Keratinocyte (primary cell): ENCODE measurements around the gene CLEC16A. TPM values are rescaled to one million over a fixed set of nuclear protein-coding genes. Genes with fewer than 3 reads are reported as not detected.

ENCODE experiments used
- DNase-seq: peaks from one replicate; pipeline ENCODE4 v3.0.0-alpha.2; 2011; ENCODE audit warnings: low read depth, missing footprints, low spot score
- FAIRE-seq: peaks from 2 replicates; lab custom pipeline; 2011; peaks lifted over from hg19 to GRCh38; lab: Jason Lieb, UNC
- H2AFZ ChIP-seq: 2 replicates; pipeline ENCODE4 v1.6.0; 2012; ENCODE audit warnings: low read length, control low read depth, inconsistent platforms; ENCODE audit not compliant: control insufficient read depth
- H3K27ac ChIP-seq: 2 replicates; pipeline ENCODE4 v1.5.1; 2011; ENCODE audit warnings: low read length; ENCODE audit not compliant: control insufficient read depth, insufficient read depth
- H3K27me3 ChIP-seq: 3 replicates; pipeline ENCODE4 v1.6.0; 2011; ENCODE audit warnings: low read length; ENCODE audit not compliant: control insufficient read depth, insufficient read depth; ENCODE audit errors: extremely low read depth
- H3K36me3 ChIP-seq, 2 experiments: 2 replicates in 1 of 2; 3 replicates in 1 of 2; pipeline ENCODE4 v1.5.1; 2011; ENCODE audit warnings: low read length in 2 of 2, mild to moderate bottlenecking in 1 of 2; ENCODE audit not compliant: control insufficient read depth in 2 of 2, insufficient read depth in 2 of 2; ENCODE audit errors: extremely low read depth in 1 of 2
- H3K4me1 ChIP-seq: 3 replicates; pipeline ENCODE4 v1.5.1; 2011; ENCODE audit warnings: low read length; ENCODE audit not compliant: control insufficient read depth, insufficient read depth; ENCODE audit errors: extremely low read depth
- H3K4me2 ChIP-seq: 3 replicates; pipeline ENCODE4 v1.6.0; 2011; ENCODE audit warnings: low read depth, low read length; ENCODE audit not compliant: control insufficient read depth, insufficient read depth; ENCODE audit errors: extremely low read depth
- H3K4me3 ChIP-seq, 3 experiments: fragments of 200-600 bp in 1 of 3; sonication (generic) in 1 of 3; 2 replicates in 2 of 3; 3 replicates in 1 of 3; pipeline ENCODE4 v1.5.1; 2011 to 2016; ENCODE audit warnings: low read length in 3 of 3, mild to moderate bottlenecking in 3 of 3, control low read depth in 2 of 3, inconsistent platforms in 1 of 3, low read depth in 1 of 3, mixed read lengths in 1 of 3, mixed run types in 1 of 3, moderate library complexity in 1 of 3; ENCODE audit not compliant: control insufficient read depth in 2 of 3, insufficient read depth in 2 of 3; ENCODE audit errors: extremely low read depth in 1 of 3
- H3K79me2 ChIP-seq: 2 replicates; pipeline ENCODE4 v1.6.0; 2012; ENCODE audit warnings: low read length; ENCODE audit not compliant: control insufficient read depth, insufficient read depth
- H3K9ac ChIP-seq: 3 replicates; pipeline ENCODE4 v1.6.0; 2011; ENCODE audit warnings: low read length; ENCODE audit not compliant: control insufficient read depth, insufficient read depth; ENCODE audit errors: extremely low read depth
- H3K9me1 ChIP-seq: 3 replicates; pipeline ENCODE4 v1.6.0; 2011; ENCODE audit warnings: low read length; ENCODE audit not compliant: control insufficient read depth, insufficient read depth; ENCODE audit errors: extremely low read depth
- H3K9me3 ChIP-seq: 2 replicates; pipeline ENCODE4 v1.5.1; 2012; ENCODE audit warnings: low read depth, low read length; ENCODE audit not compliant: control insufficient read depth
- H4K20me1 ChIP-seq: 3 replicates; pipeline ENCODE4 v1.6.0; 2011; ENCODE audit warnings: low read length; ENCODE audit not compliant: control insufficient read depth, insufficient read depth; ENCODE audit errors: extremely low read depth
- EZH2 ChIP-seq: IDR thresholded peaks from one replicate; pipeline ENCODE4 v1.6.1; 2012; ENCODE audit warnings: inconsistent platforms, mild to moderate bottlenecking, low read length, moderate library complexity
- dilution Hi-C: fragments of 300-500 bp; cut with MboI; formaldehyde crosslinking; loops from one replicate; pipeline ENCODE4 v1.7.0; 2020; ENCODE audit warnings: low sequenced_read_pairs; ENCODE audit not compliant: extremely low pct_ligation_motif_present
- polyA plus RNA-seq, 5 experiments: library from polyadenylated mRNA; depleted of rRNA in 3 of 5; stranded (reverse) in 3 of 5; stranded (forward) in 1 of 5; unstranded in 1 of 5; fragments of >200 nt; gene quantifications; 1 replicate in 1 of 5; 2 replicates in 3 of 5; 3 replicates in 1 of 5; pipeline versions ENCODE4 v1.2.1 to v1.2.3, GENCODE V29; 2011 to 2012; ENCODE audit warnings: missing spikeins in 2 of 5, low read depth in 1 of 5, low replicate concordance in 1 of 5
- TF ChIP-seq, protein P1 (sequence below), 3 experiments: IDR thresholded peaks in 1 of 3; conservative IDR thresholded peaks in 1 of 3; optimal IDR thresholded peaks in 1 of 3; 2 replicates in 2 of 3; 3 replicates in 1 of 3; pipeline versions ENCODE3 to v1.5.1; 2011; ENCODE audit warnings: low read length in 3 of 3, mild to moderate bottlenecking in 3 of 3, moderate library complexity in 2 of 3, control low read depth in 1 of 3, inconsistent platforms in 1 of 3; ENCODE audit not compliant: insufficient read depth in 2 of 3; ENCODE audit errors: extremely low read depth in 1 of 3

CLEC16A gene
- polyA plus RNA-seq, 1 donor (not counting 4 experiments of a cell fraction or from before 2014, with no cell fraction given), result 9.5 TPM

DNA sequence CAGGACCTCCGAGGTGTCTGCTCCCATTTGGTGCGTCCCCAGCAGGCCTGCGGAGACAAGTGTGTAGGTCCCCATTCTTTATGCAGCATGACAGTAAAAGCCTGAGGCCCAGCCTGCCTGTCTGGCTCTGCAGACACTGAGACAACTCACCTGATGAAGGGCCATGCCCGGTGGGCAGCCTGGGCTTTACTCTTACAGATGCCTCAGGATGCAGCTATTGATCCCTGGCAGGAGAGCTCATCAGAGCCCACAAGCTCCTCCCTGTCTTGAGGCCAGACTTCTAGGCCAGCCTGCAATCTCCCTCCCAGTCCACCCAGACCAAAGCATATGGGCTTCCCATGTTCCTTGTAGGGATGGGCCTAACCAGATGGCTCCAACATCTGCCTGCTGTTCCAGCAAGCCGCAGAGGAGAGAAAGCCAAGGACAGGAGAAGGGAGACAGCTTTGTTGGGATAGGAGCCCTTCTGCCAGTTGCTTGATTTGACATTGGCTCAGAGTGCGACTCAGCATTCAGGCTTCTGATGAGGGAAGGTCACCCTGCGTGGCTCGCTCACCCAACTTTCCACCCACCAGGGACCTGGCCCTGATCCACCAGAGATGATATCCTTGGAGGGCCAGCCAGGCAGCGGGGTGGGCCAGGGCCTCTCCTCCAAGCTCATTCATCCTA, 224.2 kb downstream of the CLEC16A start:
- H3K4me2 ChIP-seq, result no peak overlapping the region
- H3K4me3 ChIP-seq, result no peak overlapping the region
- H3K79me2 ChIP-seq, result no peaks in the 10 kb centered on the region
- DNase-seq (no peak), FAIRE-seq (no peak)
- no peak overlapping the region for H3K9ac ChIP-seq
- no peaks in the 10 kb centered on the region for H4K20me1 ChIP-seq
- H3K36me3 ChIP-seq, result peaks cover 7 to 12% of the 10 kb centered on the region in 2 experiments
- no peaks in the 10 kb centered on the region for H3K27me3 ChIP-seq
- no peak for TF ChIP-seq EZH2
- TF ChIP-seq, protein P1, sequence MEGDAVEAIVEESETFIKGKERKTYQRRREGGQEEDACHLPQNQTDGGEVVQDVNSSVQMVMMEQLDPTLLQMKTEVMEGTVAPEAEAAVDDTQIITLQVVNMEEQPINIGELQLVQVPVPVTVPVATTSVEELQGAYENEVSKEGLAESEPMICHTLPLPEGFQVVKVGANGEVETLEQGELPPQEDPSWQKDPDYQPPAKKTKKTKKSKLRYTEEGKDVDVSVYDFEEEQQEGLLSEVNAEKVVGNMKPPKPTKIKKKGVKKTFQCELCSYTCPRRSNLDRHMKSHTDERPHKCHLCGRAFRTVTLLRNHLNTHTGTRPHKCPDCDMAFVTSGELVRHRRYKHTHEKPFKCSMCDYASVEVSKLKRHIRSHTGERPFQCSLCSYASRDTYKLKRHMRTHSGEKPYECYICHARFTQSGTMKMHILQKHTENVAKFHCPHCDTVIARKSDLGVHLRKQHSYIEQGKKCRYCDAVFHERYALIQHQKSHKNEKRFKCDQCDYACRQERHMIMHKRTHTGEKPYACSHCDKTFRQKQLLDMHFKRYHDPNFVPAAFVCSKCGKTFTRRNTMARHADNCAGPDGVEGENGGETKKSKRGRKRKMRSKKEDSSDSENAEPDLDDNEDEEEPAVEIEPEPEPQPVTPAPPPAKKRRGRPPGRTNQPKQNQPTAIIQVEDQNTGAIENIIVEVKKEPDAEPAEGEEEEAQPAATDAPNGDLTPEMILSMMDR (optimal IDR thresholded peaks at IDR 0.05 in 1 of 3, IDR thresholded peaks at IDR 0.05 in 1 of 3, conservative IDR thresholded peaks at IDR 0.05 in 1 of 3; ENCODE audit: extremely low read depth in 1 of 3, insufficient read depth in 2 of 3, low read length in 3 of 3), result no peak
- no peaks in the 10 kb centered on the region for H3K9me3 ChIP-seq
- no peak overlapping the region for H3K27ac ChIP-seq
- H2AFZ ChIP-seq, result no peak overlapping the region
- no peaks in the 10 kb centered on the region for H3K4me1 ChIP-seq
- dilution Hi-C loops, result no loop called here
- H3K9me1 ChIP-seq, result no peaks in the 10 kb centered on the region

GRCh38 chr16:11169641-11170040, 225.3 kb downstream of the CLEC16A start:
- H3K79me2 ChIP-seq, result no peaks in the 10 kb centered on the region
- H3K27me3 ChIP-seq, result no peaks in the 10 kb centered on the region
- H3K9me1 ChIP-seq, result no peaks in the 10 kb centered on the region
- no peaks in the 10 kb centered on the region for H3K9me3 ChIP-seq
- TF ChIP-seq, protein P1 (optimal IDR thresholded peaks at IDR 0.05 in 1 of 3, IDR thresholded peaks at IDR 0.05 in 1 of 3, conservative IDR thresholded peaks at IDR 0.05 in 1 of 3; ENCODE audit: extremely low read depth in 1 of 3, insufficient read depth in 2 of 3, low read length in 3 of 3), result no peak
- no peak for TF ChIP-seq EZH2
- dilution Hi-C loops, result no loop called here
- no peaks in the 10 kb centered on the region for H4K20me1 ChIP-seq
- H3K9ac ChIP-seq, result no peak overlapping the region
- no peak overlapping the region for H3K4me3 ChIP-seq
- DNase-seq (no peak), FAIRE-seq (no peak)
- peaks cover 10 to 12% of the 10 kb centered on the region in 2 experiments for H3K36me3 ChIP-seq
- H3K4me2 ChIP-seq, result no peak overlapping the region
- H3K27ac ChIP-seq, result no peak overlapping the region
- no peaks in the 10 kb centered on the region for H3K4me1 ChIP-seq
- no peak overlapping the region for H2AFZ ChIP-seq
